Measurements from ENCODE around the gene RPS18.
"Not testable (repeated sequence)": the region's sequence is repeated elsewhere in the genome, so short reads cannot be mapped to it uniquely, and the experiment has no call there.

RPS18 gene

DNA sequence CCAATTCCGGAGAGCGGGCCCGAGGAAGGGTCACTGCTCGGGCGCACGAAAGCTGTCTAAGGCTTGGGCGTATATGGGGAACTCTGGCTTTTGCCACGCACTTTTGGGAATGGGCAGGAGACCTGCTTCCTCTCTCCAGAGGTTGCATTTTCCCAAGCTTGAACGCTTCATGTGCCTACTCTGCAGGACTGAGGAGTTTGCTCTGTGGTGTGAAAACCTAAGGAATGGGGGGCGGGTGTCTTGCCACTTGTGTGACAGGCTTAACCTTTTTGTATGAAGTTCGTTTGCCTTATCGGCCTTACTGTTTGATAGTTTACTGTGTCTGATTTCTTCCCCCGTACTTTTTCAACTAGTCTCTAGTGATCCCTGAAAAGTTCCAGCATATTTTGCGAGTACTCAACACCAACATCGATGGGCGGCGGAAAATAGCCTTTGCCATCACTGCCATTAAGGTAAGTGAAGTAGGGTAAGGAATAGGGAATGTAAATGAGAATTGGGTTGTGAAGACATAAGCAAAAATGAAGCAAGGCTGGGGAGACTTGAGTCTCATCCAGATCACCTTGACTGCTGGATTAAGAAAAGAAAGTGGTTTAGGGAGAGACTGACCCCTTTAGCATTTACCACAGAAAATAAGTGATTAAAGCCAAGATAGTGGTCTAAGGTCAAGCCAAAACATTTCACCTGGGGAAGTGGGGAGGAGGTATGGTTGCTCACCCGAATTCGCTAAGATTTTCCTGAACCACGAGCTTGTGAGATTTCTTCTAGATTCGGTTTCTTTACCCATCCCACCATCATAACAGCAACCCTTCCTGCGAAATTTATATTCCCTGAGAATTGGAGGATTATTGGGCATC is 627 bp downstream of the RPS18 start:
- FAIRE-seq = no peak

DNA sequence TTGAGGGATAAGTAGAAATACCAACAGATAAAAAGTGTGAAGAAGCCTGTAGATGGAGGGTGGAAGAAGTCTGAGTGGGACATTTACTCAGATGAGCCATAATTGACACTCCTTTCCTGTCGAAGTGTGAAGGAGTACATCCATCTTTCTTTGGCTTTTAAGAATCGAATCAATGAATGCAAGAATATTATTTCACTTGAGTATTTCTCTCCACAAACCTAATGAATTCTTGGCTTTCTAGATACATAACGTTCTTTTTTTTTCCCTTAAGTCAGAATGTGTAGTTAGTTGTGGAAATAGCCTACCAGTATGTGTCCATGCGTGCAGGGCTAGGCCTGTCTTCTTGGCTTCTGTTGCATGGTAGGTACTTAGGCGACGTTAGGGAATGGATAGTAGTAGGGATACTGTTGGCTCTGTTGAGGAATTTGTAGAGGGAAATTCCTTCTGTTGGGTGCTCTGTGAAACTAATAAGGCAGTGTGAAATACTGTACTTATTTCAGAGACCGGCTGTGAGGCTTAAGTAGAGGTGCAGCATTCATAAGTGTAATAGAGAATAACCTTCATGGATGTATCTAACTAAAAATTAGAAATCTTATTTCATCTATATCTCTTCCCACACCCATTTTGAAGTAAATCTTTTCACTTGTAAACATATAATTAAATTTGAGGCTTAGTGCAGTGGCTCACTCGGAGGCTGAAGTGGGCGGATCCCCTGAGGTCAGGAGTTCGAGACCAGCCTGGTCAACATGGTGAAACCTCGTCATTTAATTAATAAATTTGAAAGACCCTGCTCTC is 1.5 kb downstream of the RPS18 start:
- DNase-seq (ENCODE audit: low spot score) = no peak
- no peak for FAIRE-seq

More for the DNA sequence above, 627 bp downstream of the RPS18 start:
- no peak for DNase-seq (ENCODE audit: low spot score)

DNA sequence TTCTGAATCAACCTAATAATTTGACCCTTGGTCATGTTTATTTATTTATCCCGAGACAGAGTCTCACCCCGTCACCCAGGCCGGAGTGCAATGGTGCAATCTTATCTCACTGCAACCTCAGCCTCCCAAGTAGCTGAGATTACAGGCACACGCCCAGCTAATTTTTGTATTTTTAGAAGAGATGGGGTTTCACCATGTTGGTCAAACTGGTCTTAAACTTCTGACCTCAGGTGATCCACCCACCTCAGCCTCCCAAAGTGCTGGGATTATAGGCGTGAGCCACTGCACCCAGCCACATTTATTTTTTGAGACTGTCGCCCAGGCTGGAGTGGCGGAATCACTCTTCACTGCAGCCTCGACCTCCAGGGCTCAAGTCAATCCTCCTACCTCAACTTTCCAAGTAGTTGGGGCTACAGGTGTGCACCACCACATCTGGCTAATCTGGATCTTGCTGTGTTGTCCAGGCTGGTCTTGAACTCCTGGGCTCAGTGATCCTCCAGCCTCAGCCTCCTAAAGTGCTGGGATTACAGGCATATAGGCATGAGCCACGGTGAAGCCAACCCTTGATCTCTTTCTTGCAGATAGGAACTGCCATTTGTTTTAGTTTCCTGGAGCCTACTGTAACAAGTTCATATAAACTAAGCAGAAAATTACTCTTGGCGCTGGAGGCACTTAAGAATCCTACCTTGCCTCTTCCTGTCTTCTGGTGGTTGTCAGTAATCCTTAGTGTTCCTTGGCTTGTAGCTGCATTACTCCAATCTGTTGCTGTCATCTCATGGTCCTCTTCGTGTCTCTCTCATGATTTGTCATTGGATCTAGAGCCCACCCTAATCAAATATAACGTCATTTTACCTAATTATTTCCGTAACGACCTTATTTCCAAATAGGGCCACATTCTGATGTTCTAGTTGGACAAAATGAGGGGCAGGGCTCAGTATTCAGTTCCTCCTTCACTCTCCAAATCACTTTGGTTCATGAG is 2.3 kb downstream of the RPS18 start:
- DNase-seq (ENCODE audit: low spot score) = no peak
- FAIRE-seq = no peak

DNA sequence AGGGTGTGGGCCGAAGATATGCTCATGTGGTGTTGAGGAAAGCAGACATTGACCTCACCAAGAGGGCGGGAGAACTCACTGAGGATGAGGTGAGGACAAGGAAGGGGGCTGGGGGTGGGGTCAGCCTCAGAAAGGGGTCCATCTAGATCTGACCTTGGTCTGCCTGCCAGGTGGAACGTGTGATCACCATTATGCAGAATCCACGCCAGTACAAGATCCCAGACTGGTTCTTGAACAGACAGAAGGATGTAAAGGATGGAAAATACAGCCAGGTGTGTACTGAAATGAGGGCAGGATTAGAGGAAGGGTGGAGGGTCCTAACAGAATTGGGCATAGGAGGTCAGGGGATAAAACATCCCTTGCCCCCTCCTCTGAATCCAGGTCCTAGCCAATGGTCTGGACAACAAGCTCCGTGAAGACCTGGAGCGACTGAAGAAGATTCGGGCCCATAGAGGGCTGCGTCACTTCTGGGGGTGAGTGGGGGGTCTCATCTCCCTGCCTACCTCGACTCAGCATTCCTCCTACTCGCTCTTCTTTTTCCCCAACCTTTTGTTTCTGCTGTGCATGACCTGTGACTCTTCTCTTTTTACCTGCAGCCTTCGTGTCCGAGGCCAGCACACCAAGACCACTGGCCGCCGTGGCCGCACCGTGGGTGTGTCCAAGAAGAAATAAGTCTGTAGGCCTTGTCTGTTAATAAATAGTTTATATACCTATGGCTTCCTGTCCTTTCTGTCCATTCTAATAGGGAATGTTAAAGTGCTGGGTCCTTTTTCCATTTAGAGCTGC is 4.1 kb downstream of the RPS18 start:
- not testable (repeated sequence) for DNase-seq (ENCODE audit: low spot score); FAIRE-seq

GRCh38 chr6:33276581-33276863 is 4.6 kb downstream of the RPS18 start:
- DNase-seq (ENCODE audit: low spot score) (no peak), FAIRE-seq (no peak)

GRCh38 chr6:33276864-33277662 is 5.2 kb downstream of the RPS18 start, which contains the start of gene B3GALT4:
B3GALT4 (plus strand) TSS chr6:33277123; CDS start chr6:33277420, 297 bp downstream.
- FAIRE-seq (no peak), DNase-seq (ENCODE audit: low spot score) (peak; percentile 38)

- DNase-seq (ENCODE audit: low spot score) (peak; percentile 3), FAIRE-seq (no peak)
Observed at GRCh38 chr6:33277663-33278391, 6.0 kb downstream of the RPS18 start.

DNA sequence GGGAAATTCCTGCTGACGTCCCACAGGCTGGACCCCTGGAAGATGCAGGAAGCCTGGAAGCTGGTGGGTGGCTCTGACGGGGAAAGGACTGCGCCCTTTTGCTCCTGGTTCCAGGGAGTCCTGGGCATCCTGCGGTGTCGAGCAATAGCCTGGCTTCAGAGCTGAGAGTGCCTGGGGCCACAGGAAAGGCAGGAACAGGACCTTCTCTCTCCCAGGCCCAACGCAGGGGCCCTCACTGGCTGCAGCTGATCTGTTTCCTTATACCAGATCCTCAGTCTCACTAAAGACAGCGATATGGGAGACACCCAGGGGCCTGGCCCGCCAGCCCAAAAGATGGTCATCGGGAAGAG is 6.5 kb downstream of the RPS18 start:
- FAIRE-seq (no peak), DNase-seq (ENCODE audit: low spot score) (no peak)

DNA sequence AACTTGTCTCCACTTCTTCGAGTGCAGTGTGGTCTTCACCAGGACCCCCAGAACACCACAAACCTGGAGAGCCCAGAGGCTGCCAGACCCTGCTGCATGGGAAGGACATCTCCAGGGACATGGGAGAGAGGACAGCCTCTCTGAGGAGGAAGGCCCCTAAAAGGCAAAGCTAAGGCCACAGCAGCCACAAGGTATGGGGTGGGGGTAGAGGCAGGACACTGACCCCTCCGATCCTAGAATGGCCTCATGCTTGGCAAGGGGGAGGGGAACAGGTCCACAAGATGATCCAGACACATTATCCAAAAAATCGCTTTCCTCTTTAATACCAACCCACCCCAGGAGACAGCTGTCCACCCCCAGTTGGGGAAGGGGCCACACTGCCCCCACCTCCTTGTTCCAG is 6.9 kb downstream of the RPS18 start:
- FAIRE-seq (no peak), DNase-seq (ENCODE audit: low spot score) (no peak)

DNA sequence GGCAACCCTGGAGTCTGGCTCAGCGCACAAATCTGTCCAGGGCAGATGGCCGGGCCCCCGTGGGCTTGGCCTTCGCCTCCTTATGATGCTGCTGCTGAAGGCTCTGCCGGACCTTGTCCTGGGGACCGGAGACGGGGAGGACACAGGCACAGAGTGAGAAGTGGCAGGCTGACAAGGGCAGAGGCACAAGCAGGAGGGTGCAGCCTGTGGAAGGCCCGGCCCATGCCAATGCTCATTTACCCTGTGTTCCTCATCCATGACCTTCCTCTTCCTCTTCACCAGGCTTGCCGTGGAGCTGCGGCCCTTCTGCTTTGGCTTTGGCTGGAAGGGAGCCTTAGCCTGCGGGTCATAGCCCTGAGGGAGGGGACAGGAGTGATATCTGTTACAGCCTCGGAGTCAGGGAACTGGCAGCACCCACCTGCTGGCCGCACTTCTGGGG is 7.4 kb downstream of the RPS18 start:
- FAIRE-seq (no peak), DNase-seq (ENCODE audit: low spot score) (no peak)

GRCh38 chr6:33279971-33280511 is 8.2 kb downstream of the RPS18 start:
- no peak for FAIRE-seq
- peak; percentile 46 for DNase-seq (ENCODE audit: low spot score)

DNA sequence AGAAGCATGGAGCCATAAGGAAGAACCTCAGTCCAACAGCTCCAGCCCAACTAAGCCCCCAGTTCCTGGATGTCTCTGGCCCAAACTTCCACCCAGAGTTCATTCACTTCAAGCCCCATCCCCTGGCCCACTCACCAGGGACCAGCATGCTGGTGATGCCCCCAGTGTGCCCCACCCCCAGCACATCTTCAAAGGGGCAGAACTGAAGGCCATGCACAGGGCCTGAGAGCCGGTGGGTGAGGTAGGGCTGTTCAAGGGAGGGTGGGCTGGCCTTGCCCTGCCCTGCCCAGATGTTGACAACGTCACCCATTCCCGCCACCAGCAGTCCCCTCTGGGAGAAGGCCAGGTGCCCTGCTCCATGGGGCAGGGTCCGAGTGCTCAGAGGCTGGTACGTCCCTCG is 8.7 kb downstream of the RPS18 start:
- DNase-seq (ENCODE audit: low spot score) (no peak), FAIRE-seq (no peak)

DNA sequence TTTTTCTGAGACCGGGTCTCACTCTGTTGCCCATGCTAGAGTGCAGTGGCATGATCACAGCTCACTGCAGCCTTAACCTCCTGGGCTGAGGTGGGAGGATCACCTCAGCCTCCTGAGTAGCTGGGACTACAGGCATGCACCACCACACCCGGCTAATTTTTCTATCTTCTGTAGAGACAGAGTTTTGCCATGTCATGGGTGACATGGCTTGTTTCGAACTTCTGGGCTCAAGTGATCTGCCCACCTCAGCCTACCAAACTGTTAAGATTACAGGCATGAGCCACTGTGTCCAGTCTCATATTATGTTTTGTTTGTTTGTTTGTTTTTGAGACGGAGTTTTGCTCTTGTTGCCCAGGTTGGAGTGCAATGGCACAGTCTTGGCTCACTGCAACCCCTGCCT is 13.3 kb downstream of the RPS18 start:
- DNase-seq (ENCODE audit: low spot score); FAIRE-seq: not testable (repeated sequence)

GRCh38 chr6:33286946-33287914 is 15.4 kb downstream of the RPS18 start:
- DNase-seq (ENCODE audit: low spot score) (no peak), FAIRE-seq (no peak)

- DNase-seq (ENCODE audit: low spot score) = no peak
- FAIRE-seq = no peak
Observed at GRCh38 chr6:33288141-33288920, 16.5 kb downstream of the RPS18 start.

GRCh38 chr6:33288921-33289783 is 17.3 kb downstream of the RPS18 start, which contains the start of the genes PFDN6 and WDR46:
PFDN6 (plus strand) TSS chr6:33289601; CDS start chr6:33289857, 256 bp downstream.
WDR46 (minus strand) TSS chr6:33289239; CDS start chr6:33289170, 69 bp downstream.
- peak; percentile 74 for DNase-seq (ENCODE audit: low spot score)
- no peak for FAIRE-seq
